D341Med (cell line): ENCODE results near the gene FAM81B.
A peak's percentile ranks its signal among the peaks of the same experiment; 100 is the strongest.

Experiments used
- DNase-seq: peaks from one replicate; pipeline ENCODE4 v3.0.0; 2012; ENCODE audit warnings: low spot score

The FAM81B gene

GRCh38 chr5:95401626-95402025 is 10.5 kb downstream of the FAM81B start:
- DNase-seq: no peak

- no peak for DNase-seq
Measured at GRCh38 chr5:95403996-95404395, 12.8 kb downstream of the FAM81B start.

GRCh38 chr5:95406426-95407090 is 15.4 kb downstream of the FAM81B start:
- DNase-seq: no peak

GRCh38 chr5:95410279-95410678 is 19.1 kb downstream of the FAM81B start:
- DNase-seq: no peak

- no peak for DNase-seq
Measured at GRCh38 chr5:95411474-95411873, 20.3 kb downstream of the FAM81B start.

GRCh38 chr5:95414451-95414850 is 23.3 kb downstream of the FAM81B start:
- DNase-seq: no peak

- DNase-seq: no peak
Measured at GRCh38 chr5:95417971-95418370, 26.8 kb downstream of the FAM81B start.

GRCh38 chr5:95422838-95423237 is 31.7 kb downstream of the FAM81B start:
- no peak for DNase-seq

- DNase-seq: no peak
Measured at GRCh38 chr5:95424016-95424415, 32.9 kb downstream of the FAM81B start.

- no peak for DNase-seq
Measured at GRCh38 chr5:95424526-95424925, 33.4 kb downstream of the FAM81B start.

- DNase-seq: no peak
Measured at GRCh38 chr5:95426227-95426626, 35.1 kb downstream of the FAM81B start.

- no peak for DNase-seq
Measured at GRCh38 chr5:95432779-95433178, 41.6 kb downstream of the FAM81B start.

GRCh38 chr5:95439801-95440493 is 48.8 kb downstream of the FAM81B start:
- no peak for DNase-seq

- no peak for DNase-seq
Measured at GRCh38 chr5:95440825-95441224, 49.7 kb downstream of the FAM81B start.

- peak; percentile 55 for DNase-seq
Measured at GRCh38 chr5:95441636-95442035, 50.5 kb downstream of the FAM81B start.

- DNase-seq: no peak
Measured at GRCh38 chr5:95445442-95445841, 54.3 kb downstream of the FAM81B start.

- no peak for DNase-seq
Measured at GRCh38 chr5:95445995-95446394, 54.8 kb downstream of the FAM81B start.

GRCh38 chr5:95446560-95447221 is 55.5 kb downstream of the FAM81B start:
- DNase-seq: no peak

- no peak for DNase-seq
Measured at GRCh38 chr5:95447961-95448360, 56.8 kb downstream of the FAM81B start.

- peak; percentile 57 for DNase-seq
Measured at GRCh38 chr5:95448789-95449188, 57.6 kb downstream of the FAM81B start.

- DNase-seq: no peak
Measured at GRCh38 chr5:95449460-95449859, 58.3 kb downstream of the FAM81B start.

- DNase-seq: no peak
Measured at GRCh38 chr5:95454536-95454935, 63.4 kb downstream of the FAM81B start.

GRCh38 chr5:95460665-95461064 is 69.5 kb downstream of the FAM81B start:
- DNase-seq: no peak
